ENCODE measurements around the gene PPP1R26. TPM values are rescaled to one million over a fixed set of nuclear protein-coding genes. Genes with fewer than 3 reads are reported as not detected.

The PPP1R26 gene
- total RNA-seq, 1 donor from 2014 or later, result 22.8 TPM

GRCh38 chr9:135492886-135493669 is 13.5 kb downstream of the PPP1R26 start:
- H3K27me3 ChIP-seq (ENCODE audit: low read depth), result no peaks in the 10 kb centered on the region
- no peaks in the 10 kb centered on the region for H3K9me3 ChIP-seq
- no peak overlapping the region for H3K4me3 ChIP-seq
- no peaks in the 10 kb centered on the region for H3K4me1 ChIP-seq
- intact Hi-C loops (cut with DNase I), result no loop called here
- DNase-seq, result peak; percentile 14
- H3K27ac ChIP-seq, result no peak overlapping the region
- H3K36me3 ChIP-seq, result peaks cover 10% of the 10 kb centered on the region
- no peak for TF ChIP-seq CTCF (IDR thresholded peaks at IDR 0.05)
- ATAC-seq, result no peak

- no peak overlapping the region for H3K27ac ChIP-seq
- peaks cover 6% of the 10 kb centered on the region for H3K4me1 ChIP-seq
- ATAC-seq (no peak), DNase-seq (peak; percentile 24)
- H3K36me3 ChIP-seq, result no peaks in the 10 kb centered on the region
- no peak overlapping the region for H3K4me3 ChIP-seq
- intact Hi-C loops (cut with DNase I), result no loop called here
- H3K9me3 ChIP-seq, result no peaks in the 10 kb centered on the region
- TF ChIP-seq CTCF (IDR thresholded peaks at IDR 0.05), result no peak
- H3K27me3 ChIP-seq (ENCODE audit: low read depth), result no peaks in the 10 kb centered on the region
These were observed 15.4 kb downstream of the PPP1R26 start for GRCh38 chr9:135494791-135495559.

- H3K4me3 ChIP-seq, result peak overlapping the region; percentile 79
- no peaks in the 10 kb centered on the region for H3K9me3 ChIP-seq
- peaks cover 15% of the 10 kb centered on the region for H3K36me3 ChIP-seq
- no peak for TF ChIP-seq CTCF (IDR thresholded peaks at IDR 0.05)
- DNase-seq (peak; percentile 32), ATAC-seq (no peak)
- intact Hi-C loops (cut with DNase I), result no loop called here
- H3K4me1 ChIP-seq, result peaks cover 21% of the 10 kb centered on the region
- no peaks in the 10 kb centered on the region for H3K27me3 ChIP-seq (ENCODE audit: low read depth)
- no peak overlapping the region for H3K27ac ChIP-seq
These were observed 19.0 kb downstream of the PPP1R26 start for GRCh38 chr9:135498381-135499126.

- Histone ChIP-seq H3K9me3 (no peaks in the 10 kb centered on the region), H3K27ac (peak overlapping the region; percentile 83), H3K36me3 (peaks cover 24% of the 10 kb centered on the region), H3K4me1 (peaks cover 21% of the 10 kb centered on the region), H3K27me3 (ENCODE audit: low read depth) (no peaks in the 10 kb centered on the region), H3K4me3 (peak overlapping the region; percentile 79)
- intact Hi-C loops (cut with DNase I), result no loop called here
- peak; percentile 97 for DNase-seq
- TF ChIP-seq CTCF (IDR thresholded peaks at IDR 0.05), result peak; percentile 8
- ATAC-seq, result peak; percentile 90 to 94
These were observed 19.9 kb downstream of the PPP1R26 start for GRCh38 chr9:135499326-135500070.

- ATAC-seq, result peak; percentile 30 to 34
- intact Hi-C loops (cut with DNase I), result no loop called here
These were observed 20.5 kb downstream of the PPP1R26 start for GRCh38 chr9:135500071-135500524.

More at GRCh38 chr9:135500071-135500524, 20.5 kb downstream of the PPP1R26 start:
- Histone ChIP-seq H3K4me1 (peaks cover 21% of the 10 kb centered on the region), H3K27ac (peak overlapping the region; percentile 83), H3K4me3 (peak overlapping the region; percentile 79), H3K9me3 (no peaks in the 10 kb centered on the region), H3K27me3 (ENCODE audit: low read depth) (no peaks in the 10 kb centered on the region), H3K36me3 (peaks cover 30% of the 10 kb centered on the region)
- no peak for DNase-seq
- no peak for TF ChIP-seq CTCF (IDR thresholded peaks at IDR 0.05)

All from lower lobe of right lung (tissue), 2 donors.